ENCODE measurements around the gene AP2M1. TPM values are rescaled to one million over a fixed set of nuclear protein-coding genes. Genes with fewer than 3 reads are reported as not detected.

The AP2M1 gene
- polyA plus RNA-seq, 1 donor from 2014 or later, result 551 TPM

DNA sequence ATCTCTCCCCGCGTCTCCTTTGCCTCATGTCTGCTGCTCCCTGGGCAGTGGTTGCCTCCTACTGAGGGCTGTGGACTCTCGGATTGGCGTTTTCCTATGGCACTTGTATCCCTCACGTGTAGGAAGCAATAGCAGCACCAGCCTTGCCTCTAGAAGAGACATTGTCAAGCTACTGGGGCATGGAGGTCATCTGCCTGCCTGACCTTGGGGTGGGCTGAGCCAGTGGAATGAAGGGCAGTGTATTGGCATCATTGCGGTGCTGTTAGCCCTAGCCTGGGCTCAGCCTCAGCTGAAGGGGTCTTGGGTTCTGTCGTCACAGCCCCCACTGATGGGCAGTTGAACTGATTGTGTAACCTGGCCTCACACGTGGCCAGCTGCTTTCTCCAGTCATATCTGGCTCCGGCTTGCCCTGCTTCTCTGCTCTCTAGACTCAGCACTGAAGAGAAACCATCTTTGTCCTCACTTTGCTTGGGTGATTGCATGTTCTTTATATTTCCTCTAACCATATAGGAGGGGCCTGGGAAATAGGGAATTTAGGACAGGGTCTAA lies 19.4 kb downstream of the AP2M1 start:
- no peaks in the 10 kb centered on the region for H3K79me2 ChIP-seq (replicated peaks; ENCODE audit: insufficient read depth, low read length)
- H3K4me3 ChIP-seq (ENCODE audit: low read length), result no peak overlapping the region
- H3F3A ChIP-seq (ENCODE audit: insufficient read depth, low read length, poor library complexity, severe bottlenecking), result no peaks in the 10 kb centered on the region
- H3K27ac ChIP-seq (ENCODE audit: low read length), result no peak overlapping the region
- no peaks in the 10 kb centered on the region for H4K20me1 ChIP-seq (ENCODE audit: insufficient read depth)
- no peaks in the 10 kb centered on the region for H3K27me3 ChIP-seq (ENCODE audit: insufficient read depth, low read depth, low read length)
- no peaks in the 10 kb centered on the region for H3K9me3 ChIP-seq (ENCODE audit: low read length)
- TF ChIP-seq TAF1 (IDR thresholded peaks at IDR 0.05; ENCODE audit: low read depth), result no peak
- no peak for TF ChIP-seq MXI1 (conservative IDR thresholded peaks at IDR 0.05; ENCODE audit: poor library complexity, severe bottlenecking)
- no peak for TF ChIP-seq RAD21 (conservative IDR thresholded peaks at IDR 0.05)
- no peak for TF ChIP-seq EP300 (conservative IDR thresholded peaks at IDR 0.05; ENCODE audit: poor library complexity, severe bottlenecking)
- no peak for TF ChIP-seq SMC3 (conservative IDR thresholded peaks at IDR 0.05; ENCODE audit: poor library complexity)
- TF ChIP-seq, protein P1, sequence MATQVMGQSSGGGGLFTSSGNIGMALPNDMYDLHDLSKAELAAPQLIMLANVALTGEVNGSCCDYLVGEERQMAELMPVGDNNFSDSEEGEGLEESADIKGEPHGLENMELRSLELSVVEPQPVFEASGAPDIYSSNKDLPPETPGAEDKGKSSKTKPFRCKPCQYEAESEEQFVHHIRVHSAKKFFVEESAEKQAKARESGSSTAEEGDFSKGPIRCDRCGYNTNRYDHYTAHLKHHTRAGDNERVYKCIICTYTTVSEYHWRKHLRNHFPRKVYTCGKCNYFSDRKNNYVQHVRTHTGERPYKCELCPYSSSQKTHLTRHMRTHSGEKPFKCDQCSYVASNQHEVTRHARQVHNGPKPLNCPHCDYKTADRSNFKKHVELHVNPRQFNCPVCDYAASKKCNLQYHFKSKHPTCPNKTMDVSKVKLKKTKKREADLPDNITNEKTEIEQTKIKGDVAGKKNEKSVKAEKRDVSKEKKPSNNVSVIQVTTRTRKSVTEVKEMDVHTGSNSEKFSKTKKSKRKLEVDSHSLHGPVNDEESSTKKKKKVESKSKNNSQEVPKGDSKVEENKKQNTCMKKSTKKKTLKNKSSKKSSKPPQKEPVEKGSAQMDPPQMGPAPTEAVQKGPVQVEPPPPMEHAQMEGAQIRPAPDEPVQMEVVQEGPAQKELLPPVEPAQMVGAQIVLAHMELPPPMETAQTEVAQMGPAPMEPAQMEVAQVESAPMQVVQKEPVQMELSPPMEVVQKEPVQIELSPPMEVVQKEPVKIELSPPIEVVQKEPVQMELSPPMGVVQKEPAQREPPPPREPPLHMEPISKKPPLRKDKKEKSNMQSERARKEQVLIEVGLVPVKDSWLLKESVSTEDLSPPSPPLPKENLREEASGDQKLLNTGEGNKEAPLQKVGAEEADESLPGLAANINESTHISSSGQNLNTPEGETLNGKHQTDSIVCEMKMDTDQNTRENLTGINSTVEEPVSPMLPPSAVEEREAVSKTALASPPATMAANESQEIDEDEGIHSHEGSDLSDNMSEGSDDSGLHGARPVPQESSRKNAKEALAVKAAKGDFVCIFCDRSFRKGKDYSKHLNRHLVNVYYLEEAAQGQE (IDR thresholded peaks at IDR 0.05; ENCODE audit: borderline replicate concordance), result no peak
- no peak for TF ChIP-seq POLR2AphosphoS5 (IDR thresholded peaks at IDR 0.05)
- TF ChIP-seq EZH2 (IDR thresholded peaks at IDR 0.05; ENCODE audit: borderline replicate concordance, insufficient read depth, low read length, poor library complexity, severe bottlenecking), result no peak
- TF ChIP-seq, protein P2, sequence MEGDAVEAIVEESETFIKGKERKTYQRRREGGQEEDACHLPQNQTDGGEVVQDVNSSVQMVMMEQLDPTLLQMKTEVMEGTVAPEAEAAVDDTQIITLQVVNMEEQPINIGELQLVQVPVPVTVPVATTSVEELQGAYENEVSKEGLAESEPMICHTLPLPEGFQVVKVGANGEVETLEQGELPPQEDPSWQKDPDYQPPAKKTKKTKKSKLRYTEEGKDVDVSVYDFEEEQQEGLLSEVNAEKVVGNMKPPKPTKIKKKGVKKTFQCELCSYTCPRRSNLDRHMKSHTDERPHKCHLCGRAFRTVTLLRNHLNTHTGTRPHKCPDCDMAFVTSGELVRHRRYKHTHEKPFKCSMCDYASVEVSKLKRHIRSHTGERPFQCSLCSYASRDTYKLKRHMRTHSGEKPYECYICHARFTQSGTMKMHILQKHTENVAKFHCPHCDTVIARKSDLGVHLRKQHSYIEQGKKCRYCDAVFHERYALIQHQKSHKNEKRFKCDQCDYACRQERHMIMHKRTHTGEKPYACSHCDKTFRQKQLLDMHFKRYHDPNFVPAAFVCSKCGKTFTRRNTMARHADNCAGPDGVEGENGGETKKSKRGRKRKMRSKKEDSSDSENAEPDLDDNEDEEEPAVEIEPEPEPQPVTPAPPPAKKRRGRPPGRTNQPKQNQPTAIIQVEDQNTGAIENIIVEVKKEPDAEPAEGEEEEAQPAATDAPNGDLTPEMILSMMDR (IDR thresholded peaks at IDR 0.05; ENCODE audit: poor library complexity, severe bottlenecking), result no peak
- H3K36me3 ChIP-seq (ENCODE audit: insufficient read depth, low read length), result no peaks in the 10 kb centered on the region
- H3K9ac ChIP-seq (ENCODE audit: low read length), result no peak overlapping the region
- H3K4me2 ChIP-seq (ENCODE audit: low read length), result no peak overlapping the region
- no peaks in the 10 kb centered on the region for H3K9me2 ChIP-seq (ENCODE audit: insufficient read depth, low read length)
- H2AFZ ChIP-seq (ENCODE audit: low read depth, low read length), result no peak overlapping the region

DNA sequence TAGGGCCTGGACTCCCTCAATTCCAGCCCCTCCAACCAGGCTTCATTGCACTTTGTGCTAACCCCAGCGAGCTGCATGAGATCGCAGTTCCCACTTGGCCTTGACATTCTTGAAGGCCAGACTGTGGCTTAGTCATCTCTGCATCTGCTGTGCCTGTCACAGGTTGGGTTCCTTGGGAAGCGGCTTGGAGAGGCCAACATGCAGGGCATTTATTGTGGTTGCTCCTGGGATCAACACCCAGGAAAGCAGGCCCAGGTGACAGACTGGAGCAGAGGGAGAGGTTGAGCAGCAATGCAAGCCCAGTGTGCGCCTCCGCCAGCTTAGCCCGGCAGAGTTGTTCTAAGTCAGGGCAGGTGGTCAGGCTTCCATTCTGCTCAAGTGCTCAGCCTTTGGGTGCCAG lies 21.9 kb downstream of the AP2M1 start:
- Histone ChIP-seq H3K9ac (ENCODE audit: low read length) (no peak overlapping the region), H3K27ac (ENCODE audit: low read length) (no peak overlapping the region), H3K9me3 (ENCODE audit: low read length) (no peaks in the 10 kb centered on the region), H4K20me1 (ENCODE audit: insufficient read depth) (no peaks in the 10 kb centered on the region), H3K9me2 (ENCODE audit: insufficient read depth, low read length) (no peaks in the 10 kb centered on the region), H3K4me3 (ENCODE audit: low read length) (no peak overlapping the region), H3K36me3 (ENCODE audit: insufficient read depth, low read length) (no peaks in the 10 kb centered on the region), H3K27me3 (ENCODE audit: insufficient read depth, low read depth, low read length) (no peaks in the 10 kb centered on the region), H2AFZ (ENCODE audit: low read depth, low read length) (no peak overlapping the region), H3K4me2 (ENCODE audit: low read length) (no peak overlapping the region), H3K79me2 (replicated peaks; ENCODE audit: insufficient read depth, low read length) (no peaks in the 10 kb centered on the region), H3F3A (ENCODE audit: insufficient read depth, low read length, poor library complexity, severe bottlenecking) (no peaks in the 10 kb centered on the region)
- TF ChIP-seq MXI1 (conservative IDR thresholded peaks at IDR 0.05; ENCODE audit: poor library complexity, severe bottlenecking) (no peak), EZH2 (IDR thresholded peaks at IDR 0.05; ENCODE audit: borderline replicate concordance, insufficient read depth, low read length, poor library complexity, severe bottlenecking) (no peak)
